ENCODE results near the gene TSSK6.

Gene TSSK6

DNA sequence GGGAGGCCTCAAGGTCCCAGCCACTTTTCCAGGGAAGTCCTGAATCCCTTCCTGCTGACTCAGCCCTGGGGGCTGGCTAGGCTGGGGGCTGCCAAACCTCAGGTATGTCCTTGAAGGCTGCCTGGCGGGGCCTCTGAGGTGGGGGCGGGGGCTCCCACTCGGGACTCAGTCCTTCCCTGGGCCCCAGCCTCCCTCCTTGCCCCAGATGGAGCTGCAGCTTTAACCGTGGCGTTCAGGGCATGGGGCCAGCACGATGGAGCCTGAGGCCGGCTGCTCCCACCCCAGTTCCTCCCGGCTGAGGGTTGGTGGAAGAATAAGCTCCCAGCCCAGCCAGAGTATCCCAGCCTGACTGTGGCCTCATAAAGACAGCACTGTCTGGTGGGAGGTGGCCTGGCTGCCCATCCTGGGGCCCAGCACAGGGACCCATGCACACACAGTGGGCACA is 35.2 kb upstream of the TSSK6 start:
- Histone ChIP-seq H3F3A (ENCODE audit: insufficient read depth) (no peaks in the 10 kb centered on the region), H3K36me3 (ENCODE audit: low read length) (no peaks in the 10 kb centered on the region), H3K27ac (ENCODE audit: low read depth, low read length) (no peak overlapping the region), H3K9me3 (ENCODE audit: insufficient read depth, low read length) (no peaks in the 10 kb centered on the region), H3K9ac (ENCODE audit: low read length) (no peak overlapping the region), H3K4me3 (ENCODE audit: insufficient read depth, low read length, poor library complexity, severe bottlenecking) (no peak overlapping the region), H2AFZ (ENCODE audit: low read depth, low read length, severe bottlenecking) (no peak overlapping the region), H3K79me2 (ENCODE audit: insufficient read depth, low read length) (no peaks in the 10 kb centered on the region), H3K27me3 (ENCODE audit: low read length) (no peaks in the 10 kb centered on the region), H4K20me1 (ENCODE audit: low read depth, low read length) (no peaks in the 10 kb centered on the region), H3K9me2 (replicated peaks; ENCODE audit: insufficient read depth, low read length) (no peaks in the 10 kb centered on the region), H3K4me2 (ENCODE audit: low read depth, low read length, poor library complexity, severe bottlenecking) (no peak overlapping the region)
- TF ChIP-seq, protein P1, sequence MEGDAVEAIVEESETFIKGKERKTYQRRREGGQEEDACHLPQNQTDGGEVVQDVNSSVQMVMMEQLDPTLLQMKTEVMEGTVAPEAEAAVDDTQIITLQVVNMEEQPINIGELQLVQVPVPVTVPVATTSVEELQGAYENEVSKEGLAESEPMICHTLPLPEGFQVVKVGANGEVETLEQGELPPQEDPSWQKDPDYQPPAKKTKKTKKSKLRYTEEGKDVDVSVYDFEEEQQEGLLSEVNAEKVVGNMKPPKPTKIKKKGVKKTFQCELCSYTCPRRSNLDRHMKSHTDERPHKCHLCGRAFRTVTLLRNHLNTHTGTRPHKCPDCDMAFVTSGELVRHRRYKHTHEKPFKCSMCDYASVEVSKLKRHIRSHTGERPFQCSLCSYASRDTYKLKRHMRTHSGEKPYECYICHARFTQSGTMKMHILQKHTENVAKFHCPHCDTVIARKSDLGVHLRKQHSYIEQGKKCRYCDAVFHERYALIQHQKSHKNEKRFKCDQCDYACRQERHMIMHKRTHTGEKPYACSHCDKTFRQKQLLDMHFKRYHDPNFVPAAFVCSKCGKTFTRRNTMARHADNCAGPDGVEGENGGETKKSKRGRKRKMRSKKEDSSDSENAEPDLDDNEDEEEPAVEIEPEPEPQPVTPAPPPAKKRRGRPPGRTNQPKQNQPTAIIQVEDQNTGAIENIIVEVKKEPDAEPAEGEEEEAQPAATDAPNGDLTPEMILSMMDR (IDR thresholded peaks at IDR 0.05; ENCODE audit: insufficient read depth, low read length, poor library complexity, severe bottlenecking), result no peak
- no peak for TF ChIP-seq EZH2phosphoT487 (conservative IDR thresholded peaks at IDR 0.05; ENCODE audit: low read length)

DNA sequence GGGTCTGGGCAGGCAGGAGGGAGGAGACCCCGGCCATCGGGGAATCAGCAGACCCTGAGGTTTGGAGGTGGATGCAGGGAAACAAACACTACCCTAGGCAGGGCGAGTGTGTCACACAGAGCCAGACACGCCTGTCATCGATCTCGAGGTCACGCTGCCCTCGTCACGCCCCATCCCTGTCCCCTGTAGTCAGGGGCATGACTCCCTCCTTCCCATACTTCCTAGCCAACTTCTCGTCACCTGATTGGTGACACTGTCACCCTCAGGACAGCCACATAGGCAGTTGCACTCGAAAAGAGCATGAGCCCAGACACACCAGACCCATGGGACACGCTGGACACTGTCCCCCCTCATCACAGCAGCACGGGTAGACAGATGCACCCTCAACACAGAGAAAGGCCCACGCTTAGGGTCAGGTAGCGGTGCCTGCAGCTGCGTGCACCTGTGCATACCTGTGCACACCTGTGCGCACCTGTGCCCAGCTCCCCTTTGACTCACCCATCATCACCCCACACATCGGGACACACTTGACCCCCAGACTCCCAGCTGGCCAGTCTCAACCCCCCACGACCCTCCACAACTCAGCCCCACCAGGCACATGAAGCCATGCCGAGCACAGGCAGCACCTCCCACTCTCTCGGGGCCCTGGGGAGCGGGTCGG is 34.6 kb upstream of the TSSK6 start:
- Histone ChIP-seq H3K9me2 (replicated peaks; ENCODE audit: insufficient read depth, low read length) (no peaks in the 10 kb centered on the region), H3K4me3 (ENCODE audit: insufficient read depth, low read length, poor library complexity, severe bottlenecking) (no peak overlapping the region), H3K36me3 (ENCODE audit: low read length) (no peaks in the 10 kb centered on the region), H3K27me3 (ENCODE audit: low read length) (no peaks in the 10 kb centered on the region), H3F3A (ENCODE audit: insufficient read depth) (no peaks in the 10 kb centered on the region), H3K79me2 (ENCODE audit: insufficient read depth, low read length) (no peaks in the 10 kb centered on the region), H3K9me3 (ENCODE audit: insufficient read depth, low read length) (no peaks in the 10 kb centered on the region), H4K20me1 (ENCODE audit: low read depth, low read length) (no peaks in the 10 kb centered on the region), H3K9ac (ENCODE audit: low read length) (no peak overlapping the region), H3K27ac (ENCODE audit: low read depth, low read length) (no peak overlapping the region), H3K4me2 (ENCODE audit: low read depth, low read length, poor library complexity, severe bottlenecking) (no peak overlapping the region), H2AFZ (ENCODE audit: low read depth, low read length, severe bottlenecking) (no peak overlapping the region)
- TF ChIP-seq EZH2phosphoT487 (conservative IDR thresholded peaks at IDR 0.05; ENCODE audit: low read length), result no peak
- TF ChIP-seq, protein P1 (IDR thresholded peaks at IDR 0.05; ENCODE audit: insufficient read depth, low read length, poor library complexity, severe bottlenecking), result no peak

- H3K27me3 ChIP-seq (ENCODE audit: low read length), result no peaks in the 10 kb centered on the region
- H3K9ac ChIP-seq (ENCODE audit: low read length), result no peak overlapping the region
- no peak overlapping the region for H2AFZ ChIP-seq (ENCODE audit: low read depth, low read length, severe bottlenecking)
- no peaks in the 10 kb centered on the region for H3K36me3 ChIP-seq (ENCODE audit: low read length)
- TF ChIP-seq, protein P1 (IDR thresholded peaks at IDR 0.05; ENCODE audit: insufficient read depth, low read length, poor library complexity, severe bottlenecking), result no peak
- no peak for TF ChIP-seq EZH2phosphoT487 (conservative IDR thresholded peaks at IDR 0.05; ENCODE audit: low read length)
- H4K20me1 ChIP-seq (ENCODE audit: low read depth, low read length), result no peaks in the 10 kb centered on the region
- no peaks in the 10 kb centered on the region for H3K9me2 ChIP-seq (replicated peaks; ENCODE audit: insufficient read depth, low read length)
- no peak overlapping the region for H3K27ac ChIP-seq (ENCODE audit: low read depth, low read length)
- H3K4me2 ChIP-seq (ENCODE audit: low read depth, low read length, poor library complexity, severe bottlenecking), result no peak overlapping the region
- no peaks in the 10 kb centered on the region for H3K9me3 ChIP-seq (ENCODE audit: insufficient read depth, low read length)
- no peaks in the 10 kb centered on the region for H3K79me2 ChIP-seq (ENCODE audit: insufficient read depth, low read length)
- no peaks in the 10 kb centered on the region for H3F3A ChIP-seq (ENCODE audit: insufficient read depth)
- no peak overlapping the region for H3K4me3 ChIP-seq (ENCODE audit: insufficient read depth, low read length, poor library complexity, severe bottlenecking)
Observed at GRCh38 chr19:19548915-19549759, 33.8 kb upstream of the TSSK6 start.

Measured in SU-DHL-6 (cell line).